Measurements from ENCODE around the gene MIOX.

DNA sequence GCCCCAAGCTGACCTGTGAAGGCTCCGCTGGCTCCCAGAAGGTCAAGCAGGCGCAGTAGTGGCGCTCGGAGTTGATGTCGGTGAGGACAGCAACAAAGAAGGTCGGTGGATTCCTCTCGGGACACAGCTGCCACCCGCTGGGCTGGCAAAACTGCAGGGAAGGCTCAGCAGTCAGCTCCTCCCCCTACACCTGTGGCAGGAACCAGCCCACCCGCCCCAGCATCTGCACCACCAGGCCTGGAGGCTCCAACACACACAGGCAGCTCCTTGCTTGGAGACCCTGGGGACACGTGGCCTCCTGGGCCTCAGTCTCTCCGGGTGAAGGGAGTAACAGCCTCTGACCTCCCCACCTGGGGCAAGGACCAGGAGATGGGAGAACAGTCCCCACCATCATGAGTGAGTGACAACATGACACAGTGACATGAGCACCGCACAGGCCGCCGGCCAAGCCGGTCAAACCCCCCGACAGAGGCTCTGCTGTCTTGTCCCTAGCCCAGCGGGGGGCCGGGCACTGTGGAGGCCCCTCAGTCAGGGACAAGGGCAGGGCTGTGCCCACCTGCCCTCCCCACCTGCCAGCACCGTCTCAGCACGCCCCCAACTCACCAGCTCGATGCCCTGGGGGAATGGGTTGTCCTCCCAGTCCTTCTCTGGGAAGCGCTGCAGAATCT, 18.8 kb upstream of the MIOX start:
- no peak for TF ChIP-seq CTCF (IDR thresholded peaks at IDR 0.05)
- no peak for TF ChIP-seq POLR2A (IDR thresholded peaks at IDR 0.05)

Data from uterus (tissue), 2 donors.